ENCODE data around the gene UGT2A1.

UGT2A1 gene

DNA sequence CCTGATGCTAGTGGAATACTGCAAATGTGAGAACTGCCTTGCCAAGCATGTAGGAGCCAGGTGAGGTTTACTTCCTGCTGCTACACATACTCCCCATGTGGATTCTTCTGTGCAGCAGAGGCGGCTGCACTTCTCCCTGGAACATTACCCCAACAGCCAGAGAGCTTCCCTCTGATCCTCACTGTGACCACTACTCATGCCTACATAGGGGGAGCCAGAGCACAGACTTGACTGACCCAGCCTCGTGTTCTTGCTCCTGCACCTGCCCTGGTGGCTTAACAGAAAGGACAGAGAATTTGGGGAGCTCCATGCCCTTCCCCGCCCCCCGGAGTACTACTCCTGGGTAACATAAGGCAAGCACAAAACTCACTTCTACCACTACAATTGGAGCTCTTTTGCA is 52.0 kb downstream of the UGT2A1 start:
- no peak overlapping the region for H3K4me3 ChIP-seq (ENCODE audit: low read depth, low read length)
- DNase-seq (ENCODE audit: low read depth), result no peak
- TF ChIP-seq, protein P1, sequence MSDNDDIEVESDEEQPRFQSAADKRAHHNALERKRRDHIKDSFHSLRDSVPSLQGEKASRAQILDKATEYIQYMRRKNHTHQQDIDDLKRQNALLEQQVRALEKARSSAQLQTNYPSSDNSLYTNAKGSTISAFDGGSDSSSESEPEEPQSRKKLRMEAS (IDR thresholded peaks at IDR 0.05; ENCODE audit: low read depth, low read length), result no peak
- TF ChIP-seq MYC (IDR thresholded peaks at IDR 0.05; ENCODE audit: low read depth, low read length), result no peak
- TF ChIP-seq, protein P2, sequence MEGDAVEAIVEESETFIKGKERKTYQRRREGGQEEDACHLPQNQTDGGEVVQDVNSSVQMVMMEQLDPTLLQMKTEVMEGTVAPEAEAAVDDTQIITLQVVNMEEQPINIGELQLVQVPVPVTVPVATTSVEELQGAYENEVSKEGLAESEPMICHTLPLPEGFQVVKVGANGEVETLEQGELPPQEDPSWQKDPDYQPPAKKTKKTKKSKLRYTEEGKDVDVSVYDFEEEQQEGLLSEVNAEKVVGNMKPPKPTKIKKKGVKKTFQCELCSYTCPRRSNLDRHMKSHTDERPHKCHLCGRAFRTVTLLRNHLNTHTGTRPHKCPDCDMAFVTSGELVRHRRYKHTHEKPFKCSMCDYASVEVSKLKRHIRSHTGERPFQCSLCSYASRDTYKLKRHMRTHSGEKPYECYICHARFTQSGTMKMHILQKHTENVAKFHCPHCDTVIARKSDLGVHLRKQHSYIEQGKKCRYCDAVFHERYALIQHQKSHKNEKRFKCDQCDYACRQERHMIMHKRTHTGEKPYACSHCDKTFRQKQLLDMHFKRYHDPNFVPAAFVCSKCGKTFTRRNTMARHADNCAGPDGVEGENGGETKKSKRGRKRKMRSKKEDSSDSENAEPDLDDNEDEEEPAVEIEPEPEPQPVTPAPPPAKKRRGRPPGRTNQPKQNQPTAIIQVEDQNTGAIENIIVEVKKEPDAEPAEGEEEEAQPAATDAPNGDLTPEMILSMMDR (IDR thresholded peaks at IDR 0.05; ENCODE audit: low read depth, low read length), result no peak
- TF ChIP-seq POLR2A (IDR thresholded peaks at IDR 0.05; ENCODE audit: extremely low read depth, insufficient read length), result no peak

DNA sequence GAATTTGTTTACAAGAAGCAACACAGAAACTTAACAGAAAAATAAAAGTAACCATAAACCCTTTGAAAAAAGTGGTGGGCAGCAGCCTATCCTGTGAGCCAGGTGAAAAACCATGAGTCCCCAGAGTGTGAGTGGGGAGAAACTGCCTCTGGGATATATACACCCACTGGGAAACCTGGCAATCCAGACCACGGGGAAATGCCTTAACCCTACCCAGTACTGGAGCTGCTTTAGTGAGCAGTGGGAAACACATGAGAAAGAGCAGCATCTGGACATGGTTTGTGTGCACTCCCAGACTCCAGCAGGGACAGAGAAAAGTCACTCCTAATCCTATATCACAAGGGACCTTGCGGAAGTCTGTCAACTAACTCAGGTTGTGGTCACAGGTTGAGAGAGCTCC is 53.0 kb downstream of the UGT2A1 start:
- H3K4me3 ChIP-seq (ENCODE audit: low read depth, low read length), result no peak overlapping the region
- no peak for DNase-seq (ENCODE audit: low read depth)
- TF ChIP-seq, protein P2 (IDR thresholded peaks at IDR 0.05; ENCODE audit: low read depth, low read length), result no peak
- TF ChIP-seq POLR2A (IDR thresholded peaks at IDR 0.05; ENCODE audit: extremely low read depth, insufficient read length), result no peak
- TF ChIP-seq MYC (IDR thresholded peaks at IDR 0.05; ENCODE audit: low read depth, low read length), result no peak
- TF ChIP-seq, protein P1 (IDR thresholded peaks at IDR 0.05; ENCODE audit: low read depth, low read length), result no peak

DNA sequence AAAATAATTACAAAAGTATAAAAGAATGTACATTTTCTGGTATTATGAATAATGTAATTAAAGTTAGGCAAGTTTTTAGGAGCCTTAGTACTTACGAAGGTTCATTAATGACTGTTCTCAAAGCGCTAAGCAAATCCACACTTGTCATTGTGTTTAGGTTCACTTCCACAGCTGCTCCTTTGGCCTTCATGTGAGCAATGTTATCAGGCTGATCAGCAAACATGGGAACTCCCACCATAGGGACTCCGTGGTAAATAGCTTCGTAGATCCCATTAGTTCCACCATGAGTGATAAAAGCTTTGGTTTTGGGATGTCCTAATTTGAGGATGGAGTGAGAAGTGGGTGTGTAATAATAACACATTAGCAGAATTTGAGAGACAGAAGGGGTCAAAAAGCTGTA is 58.7 kb downstream of the UGT2A1 start:
- H3K4me3 ChIP-seq (ENCODE audit: low read depth, low read length), result no peak overlapping the region
- no peak for DNase-seq (ENCODE audit: low read depth)
- TF ChIP-seq, protein P2 (IDR thresholded peaks at IDR 0.05; ENCODE audit: low read depth, low read length), result no peak
- TF ChIP-seq, protein P1 (IDR thresholded peaks at IDR 0.05; ENCODE audit: low read depth, low read length), result no peak
- no peak for TF ChIP-seq POLR2A (IDR thresholded peaks at IDR 0.05; ENCODE audit: extremely low read depth, insufficient read length)
- TF ChIP-seq MYC (IDR thresholded peaks at IDR 0.05; ENCODE audit: low read depth, low read length), result no peak

DNA sequence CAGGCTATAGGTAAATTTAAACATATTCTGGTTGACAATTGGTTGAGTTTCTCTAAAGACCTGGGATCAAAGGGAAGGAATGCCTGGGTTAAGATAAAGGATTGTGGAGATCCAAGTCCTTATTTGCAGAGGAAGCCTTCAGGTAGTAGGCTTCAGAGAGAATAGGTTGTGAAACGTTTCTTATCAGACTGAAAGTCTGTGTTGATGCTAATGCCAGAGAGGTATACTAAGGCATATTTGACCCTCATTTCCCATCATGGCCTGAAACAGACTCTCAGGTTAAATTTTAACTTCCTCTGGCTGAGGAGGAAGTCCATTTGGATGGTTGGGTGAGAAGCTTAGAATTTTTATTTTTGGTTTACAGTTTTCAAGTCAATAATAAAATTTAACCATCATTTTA is 61.7 kb downstream of the UGT2A1 start:
- no peak for DNase-seq (ENCODE audit: low read depth)
- no peak overlapping the region for H3K4me3 ChIP-seq (ENCODE audit: low read depth, low read length)

DNA sequence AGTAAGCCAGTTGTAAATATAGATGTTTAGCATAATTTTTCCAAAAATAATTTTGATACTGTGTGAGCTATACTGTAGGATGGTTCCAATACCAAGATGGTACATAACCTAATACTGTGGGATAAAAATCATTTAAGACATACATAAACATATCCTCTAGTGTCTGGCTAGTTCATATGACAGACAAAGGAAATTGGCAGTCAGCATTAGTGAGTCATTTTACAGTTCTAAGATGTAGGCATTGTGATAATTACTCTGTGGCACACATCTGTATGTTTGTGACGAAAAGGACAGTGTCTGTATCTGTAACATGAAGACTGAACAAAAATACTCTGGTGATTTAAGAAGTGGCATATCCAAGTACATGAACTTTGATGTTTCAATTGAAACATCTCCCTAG is 63.2 kb downstream of the UGT2A1 start:
- TF ChIP-seq, protein P1 (IDR thresholded peaks at IDR 0.05; ENCODE audit: low read depth, low read length), result no peak
- TF ChIP-seq MYC (IDR thresholded peaks at IDR 0.05; ENCODE audit: low read depth, low read length) (no peak), POLR2A (IDR thresholded peaks at IDR 0.05; ENCODE audit: extremely low read depth, insufficient read length) (no peak)
- TF ChIP-seq, protein P2 (IDR thresholded peaks at IDR 0.05; ENCODE audit: low read depth, low read length), result no peak
- no peak overlapping the region for H3K4me3 ChIP-seq (ENCODE audit: low read depth, low read length)
- no peak for DNase-seq (ENCODE audit: low read depth)

More for the DNA sequence above, 61.7 kb downstream of the UGT2A1 start:
- TF ChIP-seq POLR2A (IDR thresholded peaks at IDR 0.05; ENCODE audit: extremely low read depth, insufficient read length) (no peak), MYC (IDR thresholded peaks at IDR 0.05; ENCODE audit: low read depth, low read length) (no peak)
- TF ChIP-seq, protein P2 (IDR thresholded peaks at IDR 0.05; ENCODE audit: low read depth, low read length), result no peak
- TF ChIP-seq, protein P1 (IDR thresholded peaks at IDR 0.05; ENCODE audit: low read depth, low read length), result no peak

Data from NB4 (cell line).